Left hindlimb (tissue), 1 donor: ENCODE results near the gene SMCHD1.
"Not testable (repeated sequence)": the region's sequence is repeated elsewhere in the genome, so short reads cannot be mapped to it uniquely, and the experiment has no call there.

Experiments
- DNase-seq: peaks from one replicate; pipeline ENCODE4 v3.0.0-alpha.2; 2018

SMCHD1 gene

DNA sequence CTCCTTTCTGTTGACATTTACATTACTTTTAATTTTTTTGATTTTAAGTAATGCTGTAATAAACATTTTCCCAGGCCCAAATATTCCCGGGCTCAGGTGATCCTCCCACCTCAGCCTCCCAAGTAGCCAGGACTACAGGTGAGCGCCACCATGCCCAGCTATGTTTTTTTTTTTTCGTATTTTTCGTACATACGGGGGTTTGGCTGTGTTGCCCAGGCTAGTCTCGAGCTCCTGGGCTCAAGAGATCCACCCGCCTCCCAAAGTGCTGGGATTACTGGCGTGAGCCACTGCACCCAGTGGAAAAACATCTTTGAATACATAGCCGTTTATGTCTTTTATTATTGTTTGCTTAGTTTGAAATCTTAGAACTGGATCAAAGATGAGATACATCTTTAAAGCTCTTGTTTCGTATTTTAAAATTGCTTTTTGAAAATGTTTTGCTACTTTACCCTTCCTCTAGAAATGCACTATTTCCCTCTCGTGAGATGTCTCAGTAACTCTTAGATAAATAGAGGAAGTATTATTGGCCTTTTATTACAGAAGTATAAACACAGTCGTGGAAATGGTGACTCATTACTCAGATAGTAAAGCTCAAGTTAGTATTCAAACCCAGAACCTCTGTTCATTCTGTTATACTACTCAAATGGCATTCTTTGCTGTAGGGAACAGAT lies 2.4 kb downstream of the SMCHD1 start:
- DNase-seq = no peak

- not testable (repeated sequence) for DNase-seq
These were observed 5.3 kb downstream of the SMCHD1 start for GRCh38 chr18:2660849-2661248.

DNA sequence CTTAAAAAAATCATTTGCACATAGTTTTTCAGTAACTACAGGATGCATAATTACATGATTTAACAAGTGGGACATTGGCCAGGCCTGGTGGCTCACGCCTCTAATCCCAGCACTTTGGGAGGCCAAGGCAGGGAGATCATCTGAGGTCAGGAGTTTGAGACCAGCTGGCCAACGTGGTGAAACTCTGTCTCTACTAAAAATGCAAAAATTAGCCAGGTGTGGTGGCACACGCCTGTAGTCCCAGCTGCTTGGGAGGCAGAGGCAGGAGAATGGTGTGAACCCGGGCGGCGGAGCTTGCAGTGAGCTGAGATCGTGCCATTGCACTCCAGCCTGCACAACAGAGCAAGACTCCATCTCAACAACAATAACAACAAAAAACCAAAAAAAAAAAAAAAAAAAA lies 6.8 kb downstream of the SMCHD1 start:
- DNase-seq = not testable (repeated sequence)

DNA sequence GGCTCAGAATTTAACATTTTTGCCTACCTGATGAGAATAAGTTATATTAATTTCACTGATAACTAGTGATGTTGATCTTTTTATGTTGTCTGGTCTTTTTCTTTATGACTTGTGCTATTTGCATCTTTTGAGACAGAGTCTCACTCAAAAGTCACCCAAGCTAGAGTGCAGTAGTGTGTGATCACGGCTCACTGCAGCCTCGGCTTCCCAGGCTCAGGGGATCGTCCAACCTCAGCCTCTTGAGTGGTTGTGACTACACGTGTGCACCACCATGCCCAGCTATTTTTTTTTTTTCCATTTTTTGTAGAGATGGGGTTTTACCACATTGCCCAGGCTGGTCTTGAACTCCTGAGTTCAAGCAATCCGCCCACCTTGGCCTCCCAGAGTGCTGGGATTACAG lies 7.5 kb downstream of the SMCHD1 start:
- no peak for DNase-seq

GRCh38 chr18:2672410-2672809 lies 16.9 kb downstream of the SMCHD1 start:
- no peak for DNase-seq

GRCh38 chr18:2672872-2673271 lies 17.3 kb downstream of the SMCHD1 start:
- no peak for DNase-seq

DNA sequence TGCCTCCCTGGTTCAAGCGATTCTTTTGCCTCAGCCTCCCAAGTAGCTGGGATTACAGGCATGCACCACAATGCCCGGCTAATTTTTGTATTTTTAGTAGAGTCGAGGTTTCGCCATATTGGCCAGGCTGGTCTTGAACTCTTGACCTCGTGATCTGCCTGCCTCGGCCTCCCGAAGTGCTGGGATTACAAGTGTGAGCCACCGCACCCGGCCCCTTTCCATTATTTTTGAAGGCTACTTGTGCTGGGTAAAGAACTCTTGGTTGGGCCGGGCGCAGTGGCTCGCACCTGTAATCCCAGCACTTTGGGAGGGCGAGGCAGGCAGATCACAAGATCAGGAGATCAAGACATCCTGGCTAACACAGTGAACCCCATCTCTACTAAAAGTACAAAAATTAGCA lies 23.4 kb downstream of the SMCHD1 start:
- not testable (repeated sequence) for DNase-seq

GRCh38 chr18:2680216-2680792 lies 24.8 kb downstream of the SMCHD1 start:
- DNase-seq = no peak

DNA sequence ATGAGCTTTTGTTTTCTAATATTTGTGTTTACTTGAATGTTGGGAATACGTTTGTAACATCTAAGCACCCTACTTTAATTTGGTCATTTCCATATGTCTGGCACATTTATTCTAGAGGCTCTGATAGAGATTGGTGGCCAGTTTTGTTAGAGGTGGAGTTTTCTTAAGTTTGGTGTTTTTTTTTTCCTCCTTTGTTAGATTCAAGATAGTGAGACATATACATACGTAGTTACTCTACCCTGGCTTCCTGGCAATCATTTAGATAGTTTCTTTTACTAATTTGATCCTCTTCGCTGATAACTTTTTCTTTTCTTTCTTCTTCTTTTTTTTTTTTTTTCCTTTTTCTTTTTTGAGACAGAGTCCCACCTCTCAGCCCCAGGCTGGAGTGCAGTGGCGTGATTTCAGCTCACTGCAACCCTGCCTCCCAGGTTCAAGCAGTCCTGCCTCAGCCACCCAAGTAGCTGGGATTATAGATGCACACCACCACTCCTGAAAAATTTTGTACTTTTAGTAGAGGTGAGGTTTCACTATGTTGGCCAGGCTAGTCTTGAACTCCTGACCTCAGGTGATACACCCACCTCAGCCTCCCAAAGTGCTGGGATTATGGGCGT lies 26.6 kb downstream of the SMCHD1 start:
- no peak for DNase-seq

- DNase-seq = no peak
These were observed 27.5 kb downstream of the SMCHD1 start for GRCh38 chr18:2683055-2683454.

- DNase-seq = no peak
These were observed 30.9 kb downstream of the SMCHD1 start for GRCh38 chr18:2686349-2686968.

DNA sequence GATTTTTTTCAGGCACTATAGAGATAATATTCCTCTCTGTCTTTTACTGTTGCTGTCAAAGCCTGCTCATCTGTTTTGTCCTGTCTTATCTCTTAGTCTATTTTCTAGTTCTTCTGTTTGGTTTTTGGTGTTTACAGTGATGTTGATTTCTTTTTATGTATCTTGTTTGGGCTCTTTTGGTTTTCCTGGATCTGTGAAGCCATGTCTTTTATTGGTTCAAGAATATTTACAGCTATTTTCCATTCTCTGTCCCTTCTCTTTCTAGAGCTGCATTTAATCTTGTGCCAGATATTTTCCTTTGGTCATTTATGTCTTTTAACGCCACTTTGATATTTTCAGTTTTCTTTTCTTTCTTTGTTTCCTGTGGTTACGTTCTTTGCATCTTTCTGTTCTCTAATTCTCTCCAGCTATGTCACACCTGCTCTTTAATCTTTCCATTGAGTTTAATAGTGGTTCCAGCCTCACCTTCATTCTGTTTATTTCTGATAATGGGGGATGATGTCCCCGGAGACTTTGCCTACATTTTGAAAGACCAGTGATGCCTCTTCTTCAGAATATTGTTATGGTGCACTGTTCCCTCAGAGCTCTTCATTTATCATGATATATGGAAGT lies 32.0 kb downstream of the SMCHD1 start:
- DNase-seq = no peak

GRCh38 chr18:2692508-2692907 lies 37.0 kb downstream of the SMCHD1 start:
- DNase-seq = no peak

- no peak for DNase-seq
These were observed 41.7 kb downstream of the SMCHD1 start for GRCh38 chr18:2697184-2697583.

GRCh38 chr18:2699001-2699400 lies 43.5 kb downstream of the SMCHD1 start:
- no peak for DNase-seq

GRCh38 chr18:2704541-2704940 lies 49.0 kb downstream of the SMCHD1 start:
- no peak for DNase-seq

GRCh38 chr18:2706903-2707302 lies 51.4 kb downstream of the SMCHD1 start:
- DNase-seq = no peak

DNA sequence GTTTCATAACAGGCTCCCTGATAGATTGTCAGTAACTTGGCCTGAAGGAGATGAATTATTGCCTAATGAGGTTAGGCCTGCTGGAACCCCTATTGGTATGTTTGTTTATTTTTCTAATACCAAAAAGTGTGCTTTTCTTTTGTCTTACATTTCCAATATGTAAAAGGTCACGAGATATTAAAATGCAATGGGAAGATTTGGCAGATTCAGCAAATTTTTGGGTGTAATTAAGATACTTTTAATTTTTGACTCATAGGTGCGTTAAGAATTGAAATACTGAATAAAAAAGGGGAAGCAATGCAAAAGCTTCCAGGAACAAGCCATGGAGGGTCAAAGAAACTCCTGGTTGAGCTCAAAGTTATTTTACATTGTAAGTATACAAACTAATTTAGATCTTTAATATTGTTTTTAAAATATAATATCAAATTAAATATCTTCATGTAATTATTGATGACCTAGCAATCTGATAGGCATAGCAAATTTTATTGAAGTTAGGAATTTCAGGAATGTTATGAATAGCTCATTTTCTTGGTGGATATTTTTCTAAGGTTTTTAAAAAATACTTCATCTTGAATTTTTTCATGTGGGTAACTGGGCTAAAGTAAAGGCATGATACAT lies 52.1 kb downstream of the SMCHD1 start:
- no peak for DNase-seq

- no peak for DNase-seq
These were observed 53.8 kb downstream of the SMCHD1 start for GRCh38 chr18:2709316-2709715.

- no peak for DNase-seq
These were observed 58.6 kb downstream of the SMCHD1 start for GRCh38 chr18:2714140-2714539.

DNA sequence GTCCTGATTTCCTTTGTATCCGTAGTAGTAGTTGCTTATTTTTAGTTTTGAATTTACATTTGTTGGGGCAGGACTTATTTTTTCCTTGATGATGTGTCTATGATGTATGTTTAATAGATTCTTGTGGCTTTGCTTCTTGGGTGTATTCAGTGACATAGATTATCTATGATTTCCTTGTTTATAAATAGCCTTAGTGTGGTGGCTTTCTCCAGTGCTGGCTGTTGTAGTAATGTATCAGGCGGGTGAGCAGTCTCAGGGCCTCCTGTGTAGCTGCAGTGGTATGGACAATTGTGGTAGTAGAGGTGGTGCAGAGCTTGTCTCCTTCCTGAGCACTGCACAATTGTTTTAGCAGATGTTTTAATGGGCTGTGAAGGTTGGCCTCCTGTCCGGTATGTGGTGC lies 60.5 kb downstream of the SMCHD1 start:
- DNase-seq = no peak

DNA sequence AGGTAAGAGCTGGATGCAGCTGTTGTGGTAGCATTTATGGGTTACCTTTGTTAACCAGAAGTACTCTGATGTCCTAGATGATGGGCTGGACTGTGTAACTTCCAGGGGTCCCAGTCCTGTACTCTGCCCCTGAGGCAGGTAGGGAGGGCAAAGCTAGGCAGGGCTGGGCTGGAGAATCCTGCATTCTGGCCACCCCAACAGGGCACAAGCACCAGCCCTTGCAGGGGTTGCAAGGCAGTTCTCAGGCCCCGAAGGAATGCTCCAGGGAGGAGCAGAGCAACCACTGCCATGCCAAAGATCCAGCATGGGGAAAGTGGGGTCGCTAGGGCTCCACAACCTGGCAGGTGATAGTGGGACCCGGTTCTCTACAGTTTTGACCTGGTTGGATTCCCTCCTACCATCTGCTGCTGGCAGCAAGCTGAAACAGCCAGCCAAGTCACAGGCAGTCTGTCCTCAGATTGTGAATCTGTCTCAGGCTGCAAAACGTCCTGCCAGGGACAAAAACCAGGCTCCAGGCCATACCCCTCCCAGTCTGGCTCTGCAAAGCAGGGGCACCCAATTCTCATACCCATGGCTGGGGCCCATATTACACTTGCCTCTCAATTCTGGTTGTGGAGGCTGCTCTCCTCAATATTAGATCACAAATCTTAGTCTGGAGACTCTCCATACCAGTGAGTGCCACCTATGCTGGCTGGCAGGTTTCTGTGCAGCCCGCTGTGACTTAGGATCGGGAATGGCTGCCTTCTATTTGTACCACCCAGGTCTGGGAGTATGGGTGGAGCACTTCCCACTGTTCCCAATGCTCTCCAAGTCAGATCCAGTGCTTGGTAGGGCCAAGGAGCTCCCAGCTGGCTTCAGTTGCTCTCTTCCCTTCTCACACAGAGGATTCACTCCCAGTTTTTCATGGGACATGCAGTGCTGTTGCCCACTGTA lies 61.1 kb downstream of the SMCHD1 start:
- DNase-seq = no peak
